Uterus (tissue), 2 donors: ENCODE results near the gene PIK3C2A.

Source experiments
- CTCF ChIP-seq, 4 experiments: fragments of 200-600 bp in 2 of 4; fragments of 450-650 bp in 2 of 4; sonication (generic) in 2 of 4; IDR thresholded peaks; one replicate each; pipeline ENCODE4 v1.5.1; 2016 to 2019; ENCODE audit warnings: antibody characterized with exemption in 4 of 4, mild to moderate bottlenecking in 2 of 4, moderate library complexity in 1 of 4
- POLR2A ChIP-seq, 2 donors: fragments of 450-650 bp; IDR thresholded peaks; one replicate each; pipeline ENCODE4 v1.6.1; 2016; ENCODE audit warnings: antibody characterized with exemption in 2 of 2, mild to moderate bottlenecking in 1 of 2, moderate library complexity in 1 of 2

- no peak for TF ChIP-seq CTCF (IDR thresholded peaks at IDR 0.05)
- no peak for TF ChIP-seq POLR2A (IDR thresholded peaks at IDR 0.05)
Measured at GRCh38 chr11:17164361-17165246, 43.2 kb downstream of the PIK3C2A start.
